ENCODE results near the gene ENKUR. TPM values are rescaled to one million over a fixed set of nuclear protein-coding genes. Genes with fewer than 3 reads are reported as not detected.
"Not testable (repeated sequence)": the region's sequence is repeated elsewhere in the genome, so short reads cannot be mapped to it uniquely, and the experiment has no call there.

The ENKUR gene
- total and polyA plus RNA-seq, 9 donors: 0.04 to 0.51 (median 0.35) TPM

DNA sequence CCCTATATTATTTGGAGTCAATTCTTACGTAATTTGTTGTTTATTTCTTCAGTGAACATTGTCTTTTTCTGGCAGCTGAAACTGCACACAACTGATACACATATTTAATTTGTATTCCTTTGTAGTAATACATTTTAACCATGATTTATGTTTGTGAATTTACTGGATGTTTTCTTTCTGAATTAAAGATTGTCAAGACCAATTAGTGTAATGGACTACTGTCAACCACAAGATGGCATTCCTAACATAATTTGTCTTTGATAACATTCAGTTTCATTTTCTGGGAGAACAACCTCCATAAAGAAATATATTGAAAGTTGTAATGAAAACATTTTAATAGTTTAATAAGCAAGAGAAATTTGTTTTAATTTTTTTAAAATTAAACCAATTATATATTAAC lies 10.5 kb upstream of the ENKUR start:
- H3K27me3 ChIP-seq (ENCODE audit: control insufficient read depth, insufficient read depth, low read length): no peaks in the 10 kb centered on the region
- H3K27ac ChIP-seq (ENCODE audit: low read length): no peak overlapping the region
- no CpG with 5 or more reads among the region's 1 CpG for WGBS (ENCODE audit: insufficient coverage)
- no peaks in the 10 kb centered on the region for H3K4me1 ChIP-seq (ENCODE audit: control insufficient read depth, insufficient read depth, low read length)
- H3K4me3 ChIP-seq (ENCODE audit: low read length): no peak overlapping the region
- no peak for DNase-seq
- no peaks in the 10 kb centered on the region for H3K36me3 ChIP-seq (ENCODE audit: control insufficient read depth, insufficient read depth, low read length)
- no peaks in the 10 kb centered on the region for H3K9me3 ChIP-seq (replicated peaks; ENCODE audit: control insufficient read depth, low read depth, low read length)

- Histone ChIP-seq H3K27ac (ENCODE audit: low read length) (no peak overlapping the region), H3K4me3 (ENCODE audit: low read length) (no peak overlapping the region), H3K27me3 (ENCODE audit: control insufficient read depth, insufficient read depth, low read length) (no peaks in the 10 kb centered on the region), H3K36me3 (ENCODE audit: control insufficient read depth, insufficient read depth, low read length) (no peaks in the 10 kb centered on the region), H3K4me1 (ENCODE audit: control insufficient read depth, insufficient read depth, low read length) (no peaks in the 10 kb centered on the region), H3K9me3 (replicated peaks; ENCODE audit: control insufficient read depth, low read depth, low read length) (no peaks in the 10 kb centered on the region)
- 54% methylated on average over 3 of the region's 8 CpGs for WGBS (ENCODE audit: insufficient coverage)
- DNase-seq: peak; percentile 16
Observed at GRCh38 chr10:25024528-25024927, 8.6 kb upstream of the ENKUR start.

DNA sequence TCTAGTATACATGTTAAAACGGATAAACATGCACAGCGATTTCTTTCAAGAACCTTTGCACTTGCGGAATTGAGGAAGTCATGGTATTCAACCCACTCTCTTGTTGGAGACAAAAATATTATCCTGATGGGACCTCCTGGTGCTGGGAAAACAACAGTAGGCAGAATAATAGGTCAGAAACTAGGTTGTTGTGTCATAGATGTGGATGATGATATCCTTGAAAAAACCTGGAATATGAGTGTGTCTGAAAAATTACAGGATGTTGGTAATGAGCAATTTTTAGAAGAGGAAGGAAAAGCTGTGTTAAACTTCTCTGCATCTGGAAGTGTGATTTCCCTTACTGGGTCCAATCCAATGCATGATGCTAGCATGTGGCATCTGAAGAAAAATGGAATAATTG lies 7.3 kb upstream of the ENKUR start:
- DNase-seq: peak; percentile 50
- no CpG with 5 or more reads among the region's 3 CpGs for WGBS (ENCODE audit: insufficient coverage)
- Histone ChIP-seq H3K36me3 (ENCODE audit: control insufficient read depth, insufficient read depth, low read length) (no peaks in the 10 kb centered on the region), H3K27ac (ENCODE audit: low read length) (peak overlapping the region; percentile 37), H3K9me3 (replicated peaks; ENCODE audit: control insufficient read depth, low read depth, low read length) (no peaks in the 10 kb centered on the region), H3K4me3 (ENCODE audit: low read length) (no peak overlapping the region), H3K4me1 (ENCODE audit: control insufficient read depth, insufficient read depth, low read length) (no peaks in the 10 kb centered on the region), H3K27me3 (ENCODE audit: control insufficient read depth, insufficient read depth, low read length) (no peaks in the 10 kb centered on the region)

DNA sequence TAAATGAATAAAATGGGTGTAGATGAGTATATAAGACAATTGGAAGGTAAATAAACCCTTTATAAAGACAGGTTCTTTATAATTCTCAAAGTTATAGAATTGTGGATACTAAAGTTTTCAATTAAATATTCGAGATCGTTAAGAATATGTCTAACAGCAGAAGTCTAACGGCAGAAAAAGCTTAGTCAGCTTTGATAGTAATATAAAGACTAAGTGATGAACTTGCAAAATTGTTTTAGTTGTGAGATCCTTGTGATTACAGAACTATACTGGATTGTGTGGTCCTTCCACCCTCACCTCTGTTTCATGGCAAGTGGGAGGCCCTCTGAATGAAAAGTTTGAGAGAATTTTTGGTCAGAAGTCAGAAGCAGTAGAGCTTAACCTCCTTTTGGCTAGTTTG lies 2.7 kb upstream of the ENKUR start:
- DNase-seq: no peak
- Histone ChIP-seq H3K36me3 (ENCODE audit: control insufficient read depth, insufficient read depth, low read length) (no peaks in the 10 kb centered on the region), H3K4me3 (ENCODE audit: low read length) (no peak overlapping the region), H3K9me3 (replicated peaks; ENCODE audit: control insufficient read depth, low read depth, low read length) (no peaks in the 10 kb centered on the region), H3K27ac (ENCODE audit: low read length) (no peak overlapping the region), H3K4me1 (ENCODE audit: control insufficient read depth, insufficient read depth, low read length) (peaks cover 5% of the 10 kb centered on the region), H3K27me3 (ENCODE audit: control insufficient read depth, insufficient read depth, low read length) (no peaks in the 10 kb centered on the region)
- WGBS (ENCODE audit: insufficient coverage): 100% methylated on average over 1 of the region's 3 CpGs

DNA sequence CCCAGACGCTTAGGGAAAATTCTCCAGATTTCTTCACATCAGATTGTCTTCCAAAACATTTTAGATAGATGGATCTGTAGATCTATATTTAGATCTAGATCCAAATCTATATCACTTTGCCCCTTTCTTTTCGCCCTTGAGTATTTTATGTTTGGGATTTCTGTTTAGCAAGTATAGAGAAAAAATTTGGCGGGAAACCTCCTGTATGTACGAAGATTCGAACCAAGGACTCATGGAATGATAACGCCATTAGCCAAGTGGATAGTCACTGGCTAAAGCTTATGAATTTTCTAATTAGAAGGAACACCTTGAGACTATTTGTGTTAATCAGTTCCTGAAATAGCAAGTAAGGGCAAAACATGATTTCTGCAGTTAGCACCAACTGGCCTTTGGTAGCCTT lies 1.7 kb upstream of the ENKUR start:
- Histone ChIP-seq H3K27ac (ENCODE audit: low read length) (peak overlapping the region; percentile 99), H3K4me1 (ENCODE audit: control insufficient read depth, insufficient read depth, low read length) (peaks cover 5% of the 10 kb centered on the region), H3K4me3 (ENCODE audit: low read length) (no peak overlapping the region), H3K9me3 (replicated peaks; ENCODE audit: control insufficient read depth, low read depth, low read length) (no peaks in the 10 kb centered on the region), H3K36me3 (ENCODE audit: control insufficient read depth, insufficient read depth, low read length) (no peaks in the 10 kb centered on the region), H3K27me3 (ENCODE audit: control insufficient read depth, insufficient read depth, low read length) (no peaks in the 10 kb centered on the region)
- 91% methylated on average over 4 of the region's 6 CpGs for WGBS (ENCODE audit: insufficient coverage)
- no peak for DNase-seq

GRCh38 chr10:25017154-25017590 lies 1.2 kb upstream of the ENKUR start:
- no peak for DNase-seq
- Histone ChIP-seq H3K4me1 (ENCODE audit: control insufficient read depth, insufficient read depth, low read length) (peaks cover 5% of the 10 kb centered on the region), H3K36me3 (ENCODE audit: control insufficient read depth, insufficient read depth, low read length) (no peaks in the 10 kb centered on the region), H3K9me3 (replicated peaks; ENCODE audit: control insufficient read depth, low read depth, low read length) (no peaks in the 10 kb centered on the region), H3K27me3 (ENCODE audit: control insufficient read depth, insufficient read depth, low read length) (no peaks in the 10 kb centered on the region), H3K4me3 (ENCODE audit: low read length) (peak overlapping the region; percentile 80), H3K27ac (ENCODE audit: low read length) (peak overlapping the region; percentile 99)
- 3% methylated on average over 7 of the region's 10 CpGs for WGBS (ENCODE audit: insufficient coverage)

DNA sequence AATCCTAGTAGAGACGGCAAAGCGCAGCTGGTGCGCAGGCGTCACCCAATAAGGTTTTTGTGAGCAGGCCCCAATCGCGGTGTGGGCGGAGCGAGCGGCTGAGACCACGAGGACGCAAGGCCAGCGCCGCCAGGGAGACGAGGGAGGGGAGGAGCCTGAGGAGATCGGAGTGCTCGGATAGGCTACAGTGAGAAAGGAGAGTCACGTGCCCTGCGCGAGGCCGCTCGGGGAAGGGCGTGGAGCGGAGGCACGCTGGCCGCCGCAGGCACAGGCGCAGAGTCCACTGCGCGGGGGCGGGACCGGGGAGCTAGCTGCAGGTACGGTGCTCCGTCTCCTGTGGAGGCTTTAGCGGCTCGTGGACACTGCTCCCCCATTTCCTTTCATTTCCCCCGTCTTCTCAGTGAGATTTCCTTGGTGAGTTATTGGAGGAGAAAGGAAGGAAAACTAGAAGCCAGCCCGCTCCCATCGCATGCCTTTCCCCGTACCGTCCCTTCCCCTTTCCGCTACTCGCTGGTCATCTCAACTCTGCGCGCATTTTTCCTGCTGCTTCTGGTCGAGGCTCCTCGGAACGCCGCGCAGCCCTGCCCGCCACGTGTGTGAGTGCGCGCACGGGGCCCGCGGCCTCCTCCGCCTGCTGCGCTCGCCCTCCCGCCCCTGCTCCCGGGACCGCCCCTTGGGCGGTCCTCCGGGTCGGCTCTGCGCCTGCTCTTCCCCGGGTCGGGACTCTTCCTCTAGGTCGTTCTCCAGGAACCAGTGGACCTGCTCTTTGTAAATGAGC lies 607 bp upstream of the ENKUR start, which contains the start of gene THNSL1:
TSS of gene THNSL1 (plus strand) at position 237 of the 778 bp plus-strand sequence. CDS start 6,612 bp downstream, outside the sequence.
- peak; percentile 100 for DNase-seq
- WGBS (ENCODE audit: insufficient coverage): under 1% methylated on average over 64 of the region's 69 CpGs
- Histone ChIP-seq H3K4me1 (ENCODE audit: control insufficient read depth, insufficient read depth, low read length) (peaks cover 5% of the 10 kb centered on the region), H3K9me3 (replicated peaks; ENCODE audit: control insufficient read depth, low read depth, low read length) (no peaks in the 10 kb centered on the region), H3K4me3 (ENCODE audit: low read length) (peak within 1 kb of the TSS; percentile 80), H3K36me3 (ENCODE audit: control insufficient read depth, insufficient read depth, low read length) (no peaks in the 10 kb centered on the region), H3K27ac (ENCODE audit: low read length) (peak within 1 kb of the TSS; percentile 99), H3K27me3 (ENCODE audit: control insufficient read depth, insufficient read depth, low read length) (no peaks in the 10 kb centered on the region)

- H3K36me3 ChIP-seq (ENCODE audit: control insufficient read depth, insufficient read depth, low read length): no peaks in the 10 kb centered on the region
- H3K9me3 ChIP-seq (replicated peaks; ENCODE audit: control insufficient read depth, low read depth, low read length): no peaks in the 10 kb centered on the region
- no peak for DNase-seq
- H3K27ac ChIP-seq (ENCODE audit: low read length): no peak overlapping the region
- peaks cover 5% of the 10 kb centered on the region for H3K4me1 ChIP-seq (ENCODE audit: control insufficient read depth, insufficient read depth, low read length)
- no peak overlapping the region for H3K4me3 ChIP-seq (ENCODE audit: low read length)
- H3K27me3 ChIP-seq (ENCODE audit: control insufficient read depth, insufficient read depth, low read length): no peaks in the 10 kb centered on the region
Observed at GRCh38 chr10:25014579-25014978, 1.4 kb downstream of the ENKUR start.

DNA sequence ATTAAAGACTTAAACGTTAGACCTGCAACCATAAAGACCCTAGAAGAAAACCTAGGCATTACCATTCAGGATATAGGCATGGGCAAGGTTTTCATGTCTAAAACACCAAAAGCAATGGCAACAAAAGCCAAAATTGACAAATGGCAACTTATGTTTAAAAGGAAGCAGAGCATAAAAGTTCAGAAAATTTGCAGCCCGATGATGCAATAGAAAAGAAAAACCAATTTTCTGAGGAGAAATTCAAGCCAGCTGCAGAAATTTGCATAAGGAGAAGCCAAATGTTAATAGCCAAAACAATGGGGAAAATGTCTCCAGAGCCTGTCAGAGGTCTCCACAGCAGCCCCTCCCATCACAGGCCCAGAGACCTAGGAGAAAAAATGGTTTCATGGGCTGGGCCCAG lies 4.4 kb downstream of the ENKUR start:
- not testable (repeated sequence) for H3K36me3 ChIP-seq (ENCODE audit: control insufficient read depth, insufficient read depth, low read length); H3K27me3 ChIP-seq (ENCODE audit: control insufficient read depth, insufficient read depth, low read length); H3K4me3 ChIP-seq (ENCODE audit: low read length); H3K4me1 ChIP-seq (ENCODE audit: control insufficient read depth, insufficient read depth, low read length); H3K9me3 ChIP-seq (replicated peaks; ENCODE audit: control insufficient read depth, low read depth, low read length); DNase-seq; H3K27ac ChIP-seq (ENCODE audit: low read length)
- 100% methylated on average over 1 of the region's 2 CpGs for WGBS (ENCODE audit: insufficient coverage)

DNA sequence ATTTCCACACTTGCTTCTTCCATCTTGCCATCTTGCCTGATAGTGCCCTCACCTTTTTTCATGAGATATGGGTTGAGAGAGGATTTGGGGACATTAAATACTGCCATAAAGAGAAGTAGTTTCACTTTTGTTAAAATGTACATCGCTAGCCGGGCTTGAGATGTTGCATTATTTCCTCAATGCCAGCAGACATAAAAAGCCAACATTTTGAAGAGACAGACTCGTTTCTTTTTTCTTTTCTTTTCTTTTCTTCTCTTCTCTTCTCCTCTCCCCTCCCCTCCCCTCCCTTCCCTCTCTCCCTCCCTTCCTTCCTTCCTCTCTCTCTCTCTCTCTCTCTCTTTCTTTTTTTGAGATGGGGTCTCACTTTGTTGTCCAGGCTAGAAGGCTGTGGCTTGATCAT lies 17.9 kb downstream of the ENKUR start:
- 87% methylated on average over 3 of the region's 3 CpGs for WGBS (ENCODE audit: insufficient coverage)
- no peaks in the 10 kb centered on the region for H3K36me3 ChIP-seq (ENCODE audit: control insufficient read depth, insufficient read depth, low read length)
- H3K27me3 ChIP-seq (ENCODE audit: control insufficient read depth, insufficient read depth, low read length): no peaks in the 10 kb centered on the region

GRCh38 chr10:24995072-24995471 lies 20.9 kb downstream of the ENKUR start:
- H3K27me3 ChIP-seq (ENCODE audit: control insufficient read depth, insufficient read depth, low read length): no peaks in the 10 kb centered on the region
- H3K4me1 ChIP-seq (ENCODE audit: control insufficient read depth, insufficient read depth, low read length): no peaks in the 10 kb centered on the region
- no peak overlapping the region for H3K4me3 ChIP-seq (ENCODE audit: low read length)
- no peaks in the 10 kb centered on the region for H3K9me3 ChIP-seq (replicated peaks; ENCODE audit: control insufficient read depth, low read depth, low read length)
- H3K27ac ChIP-seq (ENCODE audit: low read length): no peak overlapping the region
- no peaks in the 10 kb centered on the region for H3K36me3 ChIP-seq (ENCODE audit: control insufficient read depth, insufficient read depth, low read length)
- no peak for DNase-seq

More for the DNA sequence above, 17.9 kb downstream of the ENKUR start:
- DNase-seq: no peak
- Histone ChIP-seq H3K4me3 (ENCODE audit: low read length) (no peak overlapping the region), H3K4me1 (ENCODE audit: control insufficient read depth, insufficient read depth, low read length) (no peaks in the 10 kb centered on the region), H3K27ac (ENCODE audit: low read length) (no peak overlapping the region), H3K9me3 (replicated peaks; ENCODE audit: control insufficient read depth, low read depth, low read length) (peaks cover 2% of the 10 kb centered on the region)
